ENCODE results near the gene PRKD1.

The PRKD1 gene

GRCh38 chr14:29927376-29928116 lies at the start of gene PRKD1:
Gene PRKD1, minus strand, starts transcription at chr14:29927847.
- no peak for DNase-seq

- no peak for DNase-seq
Measured at GRCh38 chr14:29971101-29971500, 43.5 kb upstream of the PRKD1 start.

- DNase-seq = no peak
Measured at GRCh38 chr14:29955087-29955486, 27.4 kb upstream of the PRKD1 start.

- no peak for DNase-seq
Measured at GRCh38 chr14:29953501-29953900, 25.9 kb upstream of the PRKD1 start.

- no peak for DNase-seq
Measured at GRCh38 chr14:29944091-29944490, 16.4 kb upstream of the PRKD1 start.

- no peak for DNase-seq
Measured at GRCh38 chr14:29941401-29941800, 13.8 kb upstream of the PRKD1 start.

- DNase-seq = no peak
Measured at GRCh38 chr14:29940482-29940881, 12.8 kb upstream of the PRKD1 start.

- no peak for DNase-seq
Measured at GRCh38 chr14:29937116-29937515, 9.5 kb upstream of the PRKD1 start.

- no peak for DNase-seq
Measured at GRCh38 chr14:29930283-29930682, 2.6 kb upstream of the PRKD1 start.

GRCh38 chr14:29928117-29928640 lies 532 bp upstream of the PRKD1 start:
- DNase-seq = no peak

GRCh38 chr14:29926701-29927375 lies 809 bp downstream of the PRKD1 start:
- no peak for DNase-seq

- no peak for DNase-seq
Measured at GRCh38 chr14:29926228-29926627, 1.4 kb downstream of the PRKD1 start.

- no peak for DNase-seq
Measured at GRCh38 chr14:29925736-29926135, 1.9 kb downstream of the PRKD1 start.

GRCh38 chr14:29925101-29925722 lies 2.4 kb downstream of the PRKD1 start:
- no peak for DNase-seq

GRCh38 chr14:29919845-29920244 lies 7.8 kb downstream of the PRKD1 start:
- DNase-seq = no peak

- DNase-seq = no peak
Measured at GRCh38 chr14:29918981-29919380, 8.7 kb downstream of the PRKD1 start.

- DNase-seq = no peak
Measured at GRCh38 chr14:29913566-29913965, 14.1 kb downstream of the PRKD1 start.

GRCh38 chr14:29911810-29912209 lies 15.8 kb downstream of the PRKD1 start:
- no peak for DNase-seq

GRCh38 chr14:29908652-29909577 lies 18.7 kb downstream of the PRKD1 start:
- no peak for DNase-seq

GRCh38 chr14:29906256-29906870 lies 21.3 kb downstream of the PRKD1 start:
- no peak for DNase-seq

- no peak for DNase-seq
Measured at GRCh38 chr14:29905543-29905942, 22.1 kb downstream of the PRKD1 start.

- DNase-seq = no peak
Measured at GRCh38 chr14:29900609-29901350, 26.9 kb downstream of the PRKD1 start.
